RWPE2 (cell line): ENCODE results near the gene CFAP97.

Source experiments
- ATAC-seq: fragments of 200-7000 bp; cut with Tn5 transposase; 3 replicates; pipeline ENCODE4 v1.9.1; 2021; ENCODE audit warnings: low read depth
- DNase-seq: peaks from one replicate; pipeline ENCODE4 v3.0.0-alpha.2; 2020; ENCODE audit warnings: low spot score
- H3K27ac ChIP-seq: fragments of 450-650 bp; 2 replicates; pipeline ENCODE4 v1.5.1; 2017; ENCODE audit warnings: mild to moderate bottlenecking; ENCODE audit not compliant: poor library complexity, severe bottlenecking
- H3K27me3 ChIP-seq: fragments of 250-450 bp; sonication (Bioruptor Pico); 2 replicates; pipeline ENCODE4 v1.5.1; 2021; ENCODE audit warnings: mild to moderate bottlenecking, moderate library complexity; ENCODE audit not compliant: insufficient read depth, poor library complexity, severe bottlenecking
- H3K36me3 ChIP-seq: fragments of 250-450 bp; sonication (Bioruptor Pico); 2 replicates; pipeline ENCODE4 v1.5.1; 2020; ENCODE audit warnings: low read depth, mild to moderate bottlenecking, moderate library complexity
- H3K4me1 ChIP-seq: fragments of 250-450 bp; sonication (Bioruptor Pico); 2 replicates; pipeline ENCODE4 v1.5.1; 2021; ENCODE audit warnings: mild to moderate bottlenecking, moderate library complexity; ENCODE audit not compliant: insufficient read depth, poor library complexity, severe bottlenecking
- H3K4me3 ChIP-seq: fragments of 250-450 bp; sonication (Bioruptor Pico); 2 replicates; pipeline ENCODE4 v1.5.1; 2021; ENCODE audit warnings: mild to moderate bottlenecking, moderate library complexity; ENCODE audit not compliant: severe bottlenecking
- H3K9me3 ChIP-seq: fragments of 250-450 bp; sonication (Bioruptor Pico); 2 replicates; pipeline ENCODE4 v1.5.1; 2021; ENCODE audit warnings: mild to moderate bottlenecking, moderate library complexity; ENCODE audit not compliant: severe bottlenecking
- TF ChIP-seq, protein P1 (sequence below): fragments of 450-650 bp; IDR thresholded peaks from one replicate; pipeline ENCODE4 v1.5.1; 2017; ENCODE audit warnings: mild to moderate bottlenecking, moderate library complexity; ENCODE audit not compliant: poor library complexity, severe bottlenecking

The CFAP97 gene

DNA sequence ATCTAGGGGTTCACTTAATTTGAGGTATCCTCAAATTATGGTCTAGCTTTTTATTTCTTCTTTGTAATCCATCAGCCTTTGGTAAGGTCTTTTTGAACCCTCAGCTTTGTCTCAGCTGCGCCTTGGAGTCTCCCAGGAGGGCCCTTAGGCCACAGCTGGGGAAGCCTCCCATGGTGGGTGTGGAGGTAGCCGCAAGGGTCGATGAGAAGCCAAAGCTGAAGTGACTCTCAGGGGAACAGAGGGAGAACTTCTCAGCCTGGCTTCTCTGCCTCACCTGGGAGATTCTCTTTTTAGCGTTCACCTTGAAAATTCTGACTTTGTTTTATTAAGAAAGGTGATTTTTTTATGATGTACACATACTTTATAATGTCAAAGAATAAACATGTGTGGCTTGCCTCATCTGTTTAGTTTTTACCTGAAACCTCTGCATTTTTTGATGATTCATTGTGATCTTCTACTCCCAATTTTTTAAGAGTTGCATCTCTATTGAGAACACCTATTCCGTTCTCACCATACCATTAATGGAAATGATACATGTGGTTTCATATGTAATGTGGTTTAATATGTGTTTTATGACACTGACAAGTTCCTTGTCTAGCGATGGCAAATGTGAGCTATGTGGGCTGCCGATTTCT lies 86.4 kb downstream of the CFAP97 start:
- TF ChIP-seq, protein P1, sequence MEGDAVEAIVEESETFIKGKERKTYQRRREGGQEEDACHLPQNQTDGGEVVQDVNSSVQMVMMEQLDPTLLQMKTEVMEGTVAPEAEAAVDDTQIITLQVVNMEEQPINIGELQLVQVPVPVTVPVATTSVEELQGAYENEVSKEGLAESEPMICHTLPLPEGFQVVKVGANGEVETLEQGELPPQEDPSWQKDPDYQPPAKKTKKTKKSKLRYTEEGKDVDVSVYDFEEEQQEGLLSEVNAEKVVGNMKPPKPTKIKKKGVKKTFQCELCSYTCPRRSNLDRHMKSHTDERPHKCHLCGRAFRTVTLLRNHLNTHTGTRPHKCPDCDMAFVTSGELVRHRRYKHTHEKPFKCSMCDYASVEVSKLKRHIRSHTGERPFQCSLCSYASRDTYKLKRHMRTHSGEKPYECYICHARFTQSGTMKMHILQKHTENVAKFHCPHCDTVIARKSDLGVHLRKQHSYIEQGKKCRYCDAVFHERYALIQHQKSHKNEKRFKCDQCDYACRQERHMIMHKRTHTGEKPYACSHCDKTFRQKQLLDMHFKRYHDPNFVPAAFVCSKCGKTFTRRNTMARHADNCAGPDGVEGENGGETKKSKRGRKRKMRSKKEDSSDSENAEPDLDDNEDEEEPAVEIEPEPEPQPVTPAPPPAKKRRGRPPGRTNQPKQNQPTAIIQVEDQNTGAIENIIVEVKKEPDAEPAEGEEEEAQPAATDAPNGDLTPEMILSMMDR: no peak
- no peak for ATAC-seq
- Histone ChIP-seq H3K27ac (no peak overlapping the region), H3K9me3 (no peaks in the 10 kb centered on the region), H3K27me3 (no peaks in the 10 kb centered on the region), H3K36me3 (no peaks in the 10 kb centered on the region), H3K4me3 (no peak overlapping the region), H3K4me1 (no peaks in the 10 kb centered on the region)
- no peak for DNase-seq

DNA sequence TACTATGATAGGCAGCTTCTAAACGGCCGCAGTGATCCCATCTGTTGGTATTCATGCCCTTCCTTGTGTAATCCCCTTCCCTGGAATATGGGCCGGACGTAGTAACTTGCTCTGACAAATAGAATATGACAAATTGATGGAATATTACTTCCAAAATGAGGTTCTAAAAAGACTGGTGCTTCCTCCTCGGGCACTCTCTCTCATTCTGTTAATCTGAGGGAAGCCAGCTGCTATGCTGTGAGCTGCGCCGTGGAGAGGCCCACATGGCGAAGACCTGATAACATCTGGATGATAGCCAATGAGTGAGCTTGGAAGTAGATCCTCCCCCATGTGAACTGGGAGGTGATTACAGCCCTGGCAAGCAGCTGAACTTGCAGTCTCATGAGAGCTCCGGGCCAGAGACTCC lies 88.0 kb downstream of the CFAP97 start:
- no peaks in the 10 kb centered on the region for H3K36me3 ChIP-seq
- ATAC-seq (no peak), DNase-seq (no peak)
- no peaks in the 10 kb centered on the region for H3K9me3 ChIP-seq
- peaks cover 4% of the 10 kb centered on the region for H3K4me1 ChIP-seq
- no peak overlapping the region for H3K27ac ChIP-seq
- TF ChIP-seq, protein P1: no peak
- no peaks in the 10 kb centered on the region for H3K27me3 ChIP-seq
- no peak overlapping the region for H3K4me3 ChIP-seq

DNA sequence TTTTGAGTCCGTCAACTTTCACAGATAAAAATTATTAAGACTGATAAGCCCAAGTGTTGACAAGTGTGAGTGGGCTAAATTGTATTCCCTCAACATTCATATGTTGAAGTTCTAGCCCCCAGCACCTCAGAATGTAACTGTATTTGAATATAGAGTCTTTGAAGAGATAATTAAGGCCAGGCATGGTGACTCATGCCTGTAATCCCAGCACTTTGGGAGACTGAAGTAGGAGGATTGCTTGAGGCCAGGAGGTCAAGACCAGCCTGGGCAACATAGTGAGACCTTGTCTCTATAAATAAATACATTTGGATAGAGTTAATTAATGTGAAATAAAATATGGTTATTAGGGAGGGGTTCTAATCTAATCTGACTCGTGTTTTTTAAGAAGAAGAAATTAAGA lies 90.5 kb downstream of the CFAP97 start:
- TF ChIP-seq, protein P1: no peak
- no peaks in the 10 kb centered on the region for H3K9me3 ChIP-seq
- H3K27ac ChIP-seq: no peak overlapping the region
- H3K4me1 ChIP-seq: peaks cover 4% of the 10 kb centered on the region
- DNase-seq (no peak), ATAC-seq (no peak)
- H3K4me3 ChIP-seq: no peak overlapping the region
- H3K36me3 ChIP-seq: no peaks in the 10 kb centered on the region
- no peaks in the 10 kb centered on the region for H3K27me3 ChIP-seq

DNA sequence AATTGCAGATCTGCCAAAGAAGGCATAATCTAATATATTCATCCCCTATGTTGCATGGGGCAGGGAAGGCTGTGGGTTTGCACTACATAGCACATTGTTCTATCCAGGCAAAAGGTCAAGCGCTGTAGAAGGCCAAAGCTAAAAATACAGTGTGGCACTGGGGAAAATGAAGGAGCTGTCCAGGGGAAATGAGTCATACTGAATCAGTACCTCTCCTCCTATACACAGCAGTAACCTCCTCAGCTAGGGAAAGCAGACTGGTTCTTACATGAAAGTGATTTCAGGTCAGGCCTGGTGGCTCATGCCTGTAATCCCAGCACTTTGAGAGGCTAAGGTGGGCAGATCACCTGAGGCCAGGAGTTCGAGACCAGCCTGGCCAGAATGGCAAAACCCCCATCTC lies 91.7 kb downstream of the CFAP97 start:
- Histone ChIP-seq H3K4me1 (peaks cover 4% of the 10 kb centered on the region), H3K27me3 (no peaks in the 10 kb centered on the region), H3K9me3 (no peaks in the 10 kb centered on the region), H3K4me3 (no peak overlapping the region), H3K27ac (no peak overlapping the region), H3K36me3 (no peaks in the 10 kb centered on the region)
- ATAC-seq (peak; percentile 100), DNase-seq (no peak)
- TF ChIP-seq, protein P1: no peak

DNA sequence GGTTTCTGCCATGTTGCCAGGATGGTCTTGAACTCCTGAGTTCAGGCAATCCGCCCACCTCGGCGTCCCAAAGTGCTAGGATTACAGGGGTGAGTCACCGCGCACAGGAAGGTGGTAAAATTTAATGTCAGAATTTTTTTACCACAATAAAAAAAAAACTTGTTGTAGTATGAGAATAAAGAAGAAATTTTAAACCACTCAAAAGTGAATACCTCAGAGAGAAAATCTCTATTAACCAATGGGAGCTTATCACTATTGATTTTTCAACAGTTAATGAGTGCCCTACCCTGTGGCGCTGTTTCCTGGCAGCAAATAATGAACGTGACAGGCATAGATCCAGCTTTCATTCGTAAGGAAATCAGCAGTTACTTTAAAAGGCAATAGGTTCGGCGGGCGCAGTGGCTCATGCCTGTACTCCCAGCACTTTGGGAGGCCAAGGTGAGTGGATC lies 93.4 kb downstream of the CFAP97 start:
- no peak overlapping the region for H3K27ac ChIP-seq
- no peak for ATAC-seq
- no peak overlapping the region for H3K4me3 ChIP-seq
- DNase-seq: no peak
- H3K27me3 ChIP-seq: no peaks in the 10 kb centered on the region
- TF ChIP-seq, protein P1: no peak
- no peaks in the 10 kb centered on the region for H3K9me3 ChIP-seq
- H3K4me1 ChIP-seq: peaks cover 4% of the 10 kb centered on the region
- H3K36me3 ChIP-seq: no peaks in the 10 kb centered on the region
